ENCODE data around the gene MED15.

DNA sequence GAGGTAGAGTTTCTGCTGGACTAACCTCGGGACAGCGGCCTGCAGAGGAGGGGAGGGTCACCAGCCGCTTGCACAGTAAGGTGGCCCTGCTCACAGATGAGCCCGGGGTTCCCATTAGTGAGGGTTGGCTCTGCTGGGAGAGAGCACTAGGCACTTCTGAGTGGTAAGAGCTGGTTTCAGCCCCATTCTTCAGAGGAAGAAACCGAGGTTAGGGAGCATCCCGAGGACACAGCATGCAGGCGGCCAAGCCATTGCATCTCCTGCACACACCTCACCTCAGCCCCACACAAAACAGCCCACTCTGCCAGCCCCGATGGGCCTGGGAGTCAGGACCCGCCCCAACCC lies 99.3 kb downstream of the MED15 start:
- TF ChIP-seq POLR2A (IDR thresholded peaks at IDR 0.05) = no peak
- TF ChIP-seq, protein P1, sequence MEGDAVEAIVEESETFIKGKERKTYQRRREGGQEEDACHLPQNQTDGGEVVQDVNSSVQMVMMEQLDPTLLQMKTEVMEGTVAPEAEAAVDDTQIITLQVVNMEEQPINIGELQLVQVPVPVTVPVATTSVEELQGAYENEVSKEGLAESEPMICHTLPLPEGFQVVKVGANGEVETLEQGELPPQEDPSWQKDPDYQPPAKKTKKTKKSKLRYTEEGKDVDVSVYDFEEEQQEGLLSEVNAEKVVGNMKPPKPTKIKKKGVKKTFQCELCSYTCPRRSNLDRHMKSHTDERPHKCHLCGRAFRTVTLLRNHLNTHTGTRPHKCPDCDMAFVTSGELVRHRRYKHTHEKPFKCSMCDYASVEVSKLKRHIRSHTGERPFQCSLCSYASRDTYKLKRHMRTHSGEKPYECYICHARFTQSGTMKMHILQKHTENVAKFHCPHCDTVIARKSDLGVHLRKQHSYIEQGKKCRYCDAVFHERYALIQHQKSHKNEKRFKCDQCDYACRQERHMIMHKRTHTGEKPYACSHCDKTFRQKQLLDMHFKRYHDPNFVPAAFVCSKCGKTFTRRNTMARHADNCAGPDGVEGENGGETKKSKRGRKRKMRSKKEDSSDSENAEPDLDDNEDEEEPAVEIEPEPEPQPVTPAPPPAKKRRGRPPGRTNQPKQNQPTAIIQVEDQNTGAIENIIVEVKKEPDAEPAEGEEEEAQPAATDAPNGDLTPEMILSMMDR (IDR thresholded peaks at IDR 0.05) = no peak
